22Rv1 (cell line): ENCODE measurements around the gene TCERG1.

Source experiments
- ZFX ChIP-seq: fragments of 450-650 bp; IDR thresholded peaks from 2 replicates; pipeline ENCODE4 v1.6.1; 2017; ENCODE audit warnings: antibody characterized with exemption, borderline replicate concordance
- TF ChIP-seq, protein P1 (sequence below): fragments of 450-650 bp; IDR thresholded peaks from 2 replicates; pipeline ENCODE4 v1.5.1; 2017; ENCODE audit warnings: mild to moderate bottlenecking

DNA sequence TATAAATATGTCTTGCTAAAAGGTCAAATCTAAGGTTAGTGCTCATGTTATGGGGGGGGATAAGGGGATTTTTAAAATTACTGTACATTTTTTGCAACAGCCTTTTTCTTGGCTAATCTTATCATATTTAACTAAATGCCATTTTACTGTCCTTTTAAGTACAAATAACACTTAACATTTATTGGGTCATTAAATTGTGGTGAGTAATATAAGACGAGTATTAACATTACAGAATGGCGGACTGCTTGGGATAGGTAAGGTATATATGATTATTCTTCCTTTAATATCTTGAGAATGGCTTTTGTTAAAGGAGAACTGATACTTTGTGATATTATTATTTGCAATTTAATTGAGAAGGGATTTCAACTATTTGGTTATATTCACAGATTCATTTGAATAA is 35.6 kb downstream of the TCERG1 start:
- TF ChIP-seq, protein P1, sequence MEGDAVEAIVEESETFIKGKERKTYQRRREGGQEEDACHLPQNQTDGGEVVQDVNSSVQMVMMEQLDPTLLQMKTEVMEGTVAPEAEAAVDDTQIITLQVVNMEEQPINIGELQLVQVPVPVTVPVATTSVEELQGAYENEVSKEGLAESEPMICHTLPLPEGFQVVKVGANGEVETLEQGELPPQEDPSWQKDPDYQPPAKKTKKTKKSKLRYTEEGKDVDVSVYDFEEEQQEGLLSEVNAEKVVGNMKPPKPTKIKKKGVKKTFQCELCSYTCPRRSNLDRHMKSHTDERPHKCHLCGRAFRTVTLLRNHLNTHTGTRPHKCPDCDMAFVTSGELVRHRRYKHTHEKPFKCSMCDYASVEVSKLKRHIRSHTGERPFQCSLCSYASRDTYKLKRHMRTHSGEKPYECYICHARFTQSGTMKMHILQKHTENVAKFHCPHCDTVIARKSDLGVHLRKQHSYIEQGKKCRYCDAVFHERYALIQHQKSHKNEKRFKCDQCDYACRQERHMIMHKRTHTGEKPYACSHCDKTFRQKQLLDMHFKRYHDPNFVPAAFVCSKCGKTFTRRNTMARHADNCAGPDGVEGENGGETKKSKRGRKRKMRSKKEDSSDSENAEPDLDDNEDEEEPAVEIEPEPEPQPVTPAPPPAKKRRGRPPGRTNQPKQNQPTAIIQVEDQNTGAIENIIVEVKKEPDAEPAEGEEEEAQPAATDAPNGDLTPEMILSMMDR, result no peak
- TF ChIP-seq ZFX, result no peak
